Uterus (tissue), 4 donors: ENCODE results near the gene SPDEF. TPM values are rescaled to one million over a fixed set of nuclear protein-coding genes. Genes with fewer than 3 reads are reported as not detected.

Experiments
- DNase-seq, 2 donors: peaks; one replicate each; pipeline ENCODE4 v3.0.0-alpha.2; 2019 to 2020
- H3K27ac ChIP-seq, 2 donors: fragments of 200-600 bp; sonication (generic); 1 replicate in 1 of 2; 2 replicates in 1 of 2; pipeline ENCODE4 v1.5.1; 2016 to 2018
- H3K27me3 ChIP-seq, 2 donors: fragments of 200-600 bp; sonication (generic); one replicate each; pipeline ENCODE4 v1.5.1; 2018 to 2019; ENCODE audit warnings: control low read depth in 1 of 2
- H3K36me3 ChIP-seq, 2 donors: fragments of 200-600 bp; sonication (generic); one replicate each; pipeline ENCODE4 v1.5.1; 2019; ENCODE audit warnings: control low read depth in 1 of 2
- H3K4me1 ChIP-seq, 2 donors: fragments of 200-600 bp; sonication (generic); one replicate each; pipeline ENCODE4 v1.5.1; 2018 to 2019; ENCODE audit warnings: control low read depth in 1 of 2
- H3K4me3 ChIP-seq, 2 donors: fragments of 200-600 bp; sonication (generic); 1 replicate in 1 of 2; 2 replicates in 1 of 2; pipeline ENCODE4 v1.5.1; 2018 to 2019; ENCODE audit warnings: mild to moderate bottlenecking in 1 of 2
- H3K9me3 ChIP-seq, 2 donors: fragments of 200-600 bp; sonication (generic); one replicate each; pipeline ENCODE4 v1.5.1; 2019; ENCODE audit warnings: control low read depth in 1 of 2
- POLR2A ChIP-seq, 2 donors: fragments of 450-650 bp; IDR thresholded peaks; one replicate each; pipeline ENCODE4 v1.6.1; 2016; ENCODE audit warnings: antibody characterized with exemption in 2 of 2, mild to moderate bottlenecking in 1 of 2, moderate library complexity in 1 of 2
- intact Hi-C: fragments of 100-400 bp; cut with DNase I; formaldehyde crosslinking; loops from one replicate; pipeline ENCODE4 v1.15.1; 2023; ENCODE audit warnings: low total_unique reads
- total RNA-seq, 4 donors: library from RNA; depleted of rRNA in 3 of 4; stranded (reverse); fragments of >200 nt in 3 of 4; gene quantifications; one replicate each; pipeline versions ENCODE4 v1.1.0 to v1.2.4, GENCODE V29; 2014 to 2023
- TF ChIP-seq, protein P1 (sequence below), 4 experiments: fragments of 200-600 bp in 2 of 4; fragments of 450-650 bp in 2 of 4; sonication (generic) in 2 of 4; IDR thresholded peaks; one replicate each; pipeline ENCODE4 v1.5.1; 2016 to 2019; ENCODE audit warnings: antibody characterized with exemption in 4 of 4, mild to moderate bottlenecking in 2 of 4, moderate library complexity in 1 of 4
- donor health status: DM: yes; HTN: yes; CAD: no.

The SPDEF gene
- total RNA-seq, 4 donors from 2014 or later: 0.52 to 1.5 TPM; not detected in 2

GRCh38 chr6:34600101-34600500, 44.0 kb upstream of the SPDEF start:
- Histone ChIP-seq H3K9me3 (no peaks in the 10 kb centered on the region), H3K27ac (no peak overlapping the region), H3K4me3 (no peak overlapping the region), H3K27me3 (no peaks in the 10 kb centered on the region), H3K4me1 (peaks cover 0 to 5% of the 10 kb centered on the region in 2 donors), H3K36me3 (no peaks in the 10 kb centered on the region)
- intact Hi-C loops: no loop called here
- DNase-seq: no peak
- TF ChIP-seq, protein P1, sequence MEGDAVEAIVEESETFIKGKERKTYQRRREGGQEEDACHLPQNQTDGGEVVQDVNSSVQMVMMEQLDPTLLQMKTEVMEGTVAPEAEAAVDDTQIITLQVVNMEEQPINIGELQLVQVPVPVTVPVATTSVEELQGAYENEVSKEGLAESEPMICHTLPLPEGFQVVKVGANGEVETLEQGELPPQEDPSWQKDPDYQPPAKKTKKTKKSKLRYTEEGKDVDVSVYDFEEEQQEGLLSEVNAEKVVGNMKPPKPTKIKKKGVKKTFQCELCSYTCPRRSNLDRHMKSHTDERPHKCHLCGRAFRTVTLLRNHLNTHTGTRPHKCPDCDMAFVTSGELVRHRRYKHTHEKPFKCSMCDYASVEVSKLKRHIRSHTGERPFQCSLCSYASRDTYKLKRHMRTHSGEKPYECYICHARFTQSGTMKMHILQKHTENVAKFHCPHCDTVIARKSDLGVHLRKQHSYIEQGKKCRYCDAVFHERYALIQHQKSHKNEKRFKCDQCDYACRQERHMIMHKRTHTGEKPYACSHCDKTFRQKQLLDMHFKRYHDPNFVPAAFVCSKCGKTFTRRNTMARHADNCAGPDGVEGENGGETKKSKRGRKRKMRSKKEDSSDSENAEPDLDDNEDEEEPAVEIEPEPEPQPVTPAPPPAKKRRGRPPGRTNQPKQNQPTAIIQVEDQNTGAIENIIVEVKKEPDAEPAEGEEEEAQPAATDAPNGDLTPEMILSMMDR (IDR thresholded peaks at IDR 0.05): no peak
- no peak for TF ChIP-seq POLR2A (IDR thresholded peaks at IDR 0.05)

GRCh38 chr6:34598712-34599111, 42.6 kb upstream of the SPDEF start:
- TF ChIP-seq POLR2A (IDR thresholded peaks at IDR 0.05): no peak
- intact Hi-C loops: no loop called here
- DNase-seq: no peak
- H3K36me3 ChIP-seq: no peaks in the 10 kb centered on the region
- H3K27ac ChIP-seq: no peak overlapping the region
- no peaks in the 10 kb centered on the region for H3K27me3 ChIP-seq
- H3K4me1 ChIP-seq: peaks cover 0 to 12% of the 10 kb centered on the region in 2 donors
- no peak overlapping the region for H3K4me3 ChIP-seq
- no peaks in the 10 kb centered on the region for H3K9me3 ChIP-seq

DNA sequence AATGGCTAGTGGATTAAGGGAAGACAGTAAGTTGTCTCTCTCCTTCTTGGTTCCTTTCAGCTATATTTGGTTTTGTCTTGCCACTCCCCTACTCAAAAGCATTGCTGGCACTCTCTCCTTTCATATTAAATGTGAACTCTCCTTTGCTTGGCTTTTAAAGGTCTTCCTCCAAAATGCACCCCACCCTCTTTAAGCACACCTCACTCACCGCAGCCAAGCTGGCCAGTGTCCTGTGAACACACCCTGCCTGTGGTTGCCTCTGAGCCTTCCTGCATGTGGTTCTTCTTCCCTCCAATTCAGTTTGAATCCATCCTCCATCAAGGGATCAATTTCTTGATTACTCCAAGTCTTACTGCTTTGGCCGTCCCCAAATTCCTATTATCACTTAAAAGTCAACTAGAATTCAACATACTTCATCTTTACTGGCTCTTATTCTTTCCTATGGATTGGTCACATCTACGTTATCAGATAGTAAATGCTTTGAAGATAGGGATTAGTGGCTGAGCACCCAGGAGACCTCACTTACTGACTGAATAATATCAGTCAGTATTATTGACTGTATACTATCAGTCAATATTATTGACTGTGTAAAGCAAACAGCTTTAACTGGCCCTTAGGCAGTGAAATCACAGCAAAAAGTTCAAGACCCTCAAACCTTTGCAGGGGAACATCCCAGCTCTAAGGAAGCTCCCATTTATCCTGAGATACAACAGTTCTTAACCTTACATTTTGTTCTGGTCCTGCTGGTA, 41.6 kb upstream of the SPDEF start:
- DNase-seq: no peak
- Histone ChIP-seq H3K36me3 (no peaks in the 10 kb centered on the region), H3K9me3 (no peaks in the 10 kb centered on the region), H3K27ac (no peak overlapping the region), H3K4me1 (peaks cover 0 to 12% of the 10 kb centered on the region in 2 donors), H3K27me3 (no peaks in the 10 kb centered on the region), H3K4me3 (no peak overlapping the region)
- TF ChIP-seq, protein P1 (IDR thresholded peaks at IDR 0.05): no peak
- TF ChIP-seq POLR2A (IDR thresholded peaks at IDR 0.05): no peak
- intact Hi-C loops: no loop called here

GRCh38 chr6:34596798-34597197, 40.7 kb upstream of the SPDEF start:
- DNase-seq: no peak
- H3K4me1 ChIP-seq: peaks cover 0 to 12% of the 10 kb centered on the region in 2 donors
- TF ChIP-seq, protein P1 (IDR thresholded peaks at IDR 0.05): no peak
- TF ChIP-seq POLR2A (IDR thresholded peaks at IDR 0.05): no peak
- H3K36me3 ChIP-seq: no peaks in the 10 kb centered on the region
- H3K9me3 ChIP-seq: no peaks in the 10 kb centered on the region
- no peak overlapping the region for H3K4me3 ChIP-seq
- H3K27me3 ChIP-seq: no peaks in the 10 kb centered on the region
- no peak overlapping the region for H3K27ac ChIP-seq
- intact Hi-C loops: no loop called here

- intact Hi-C loops: no loop called here
- H3K4me3 ChIP-seq: no peak overlapping the region
- TF ChIP-seq, protein P1 (IDR thresholded peaks at IDR 0.05): no peak
- TF ChIP-seq POLR2A (IDR thresholded peaks at IDR 0.05): no peak
- DNase-seq: no peak
- H3K36me3 ChIP-seq: no peaks in the 10 kb centered on the region
- H3K9me3 ChIP-seq: no peaks in the 10 kb centered on the region
- H3K27ac ChIP-seq: no peak overlapping the region
- no peaks in the 10 kb centered on the region for H3K27me3 ChIP-seq
- peaks cover 0 to 7% of the 10 kb centered on the region in 2 donors for H3K4me1 ChIP-seq
These were observed 39.4 kb upstream of the SPDEF start for GRCh38 chr6:34595332-34596184.
